ENCODE measurements around the gene ADAMTS2. TPM values are rescaled to one million over a fixed set of nuclear protein-coding genes. Genes with fewer than 3 reads are reported as not detected.

Gene ADAMTS2
- total RNA-seq, 1 donor from 2014 or later, result 18.8 TPM

- H3K27me3 Mint-ChIP-seq (ENCODE audit: low read depth, unreplicated experiment), result no peaks in the 10 kb centered on the region
- H3K9me3 ChIP-seq (ENCODE audit: insufficient read depth, low read depth, low read length), result peaks cover 2% of the 10 kb centered on the region
- H3K4me1 ChIP-seq (ENCODE audit: insufficient read depth, low read length), result no peaks in the 10 kb centered on the region
- peaks cover 11% of the 10 kb centered on the region for H3K4me1 Mint-ChIP-seq (ENCODE audit: low read depth, unreplicated experiment)
- no peak overlapping the region for H3K27ac Mint-ChIP-seq (ENCODE audit: unreplicated experiment)
- H3K9me3 Mint-ChIP-seq (ENCODE audit: unreplicated experiment), result peaks cover 24% of the 10 kb centered on the region
- H3K36me3 Mint-ChIP-seq (ENCODE audit: low read depth, unreplicated experiment), result peaks cover 19% of the 10 kb centered on the region
- H3K4me3 ChIP-seq (ENCODE audit: insufficient read depth, low read depth, low read length), result no peak overlapping the region
- no peak overlapping the region for H3K9ac ChIP-seq (ENCODE audit: low read length)
- no peak overlapping the region for H3K4me2 ChIP-seq (ENCODE audit: low read length)
- TF ChIP-seq EZH2 (IDR thresholded peaks at IDR 0.05; ENCODE audit: insufficient read depth, low read length), result no peak
- TF ChIP-seq, protein P1, sequence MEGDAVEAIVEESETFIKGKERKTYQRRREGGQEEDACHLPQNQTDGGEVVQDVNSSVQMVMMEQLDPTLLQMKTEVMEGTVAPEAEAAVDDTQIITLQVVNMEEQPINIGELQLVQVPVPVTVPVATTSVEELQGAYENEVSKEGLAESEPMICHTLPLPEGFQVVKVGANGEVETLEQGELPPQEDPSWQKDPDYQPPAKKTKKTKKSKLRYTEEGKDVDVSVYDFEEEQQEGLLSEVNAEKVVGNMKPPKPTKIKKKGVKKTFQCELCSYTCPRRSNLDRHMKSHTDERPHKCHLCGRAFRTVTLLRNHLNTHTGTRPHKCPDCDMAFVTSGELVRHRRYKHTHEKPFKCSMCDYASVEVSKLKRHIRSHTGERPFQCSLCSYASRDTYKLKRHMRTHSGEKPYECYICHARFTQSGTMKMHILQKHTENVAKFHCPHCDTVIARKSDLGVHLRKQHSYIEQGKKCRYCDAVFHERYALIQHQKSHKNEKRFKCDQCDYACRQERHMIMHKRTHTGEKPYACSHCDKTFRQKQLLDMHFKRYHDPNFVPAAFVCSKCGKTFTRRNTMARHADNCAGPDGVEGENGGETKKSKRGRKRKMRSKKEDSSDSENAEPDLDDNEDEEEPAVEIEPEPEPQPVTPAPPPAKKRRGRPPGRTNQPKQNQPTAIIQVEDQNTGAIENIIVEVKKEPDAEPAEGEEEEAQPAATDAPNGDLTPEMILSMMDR (IDR thresholded peaks at IDR 0.05; ENCODE audit: insufficient read depth, low read depth, low read length), result no peak
- DNase-seq (ENCODE audit: low read depth), result no peak
- no peaks in the 10 kb centered on the region for H3K27me3 ChIP-seq (ENCODE audit: insufficient read depth, low read length)
- no peak overlapping the region for H2AFZ ChIP-seq (ENCODE audit: low read depth, low read length)
- H3K36me3 ChIP-seq (ENCODE audit: insufficient read depth, low read length), result no peaks in the 10 kb centered on the region
- H3K79me2 ChIP-seq (ENCODE audit: insufficient read depth, low read length), result no peaks in the 10 kb centered on the region
- FAIRE-seq, result no peak
- no peak overlapping the region for H3K4me3 Mint-ChIP-seq (ENCODE audit: unreplicated experiment)
- H3K27ac ChIP-seq (ENCODE audit: low read depth, low read length), result no peak overlapping the region
- H4K20me1 ChIP-seq (ENCODE audit: insufficient read depth, low read length), result no peaks in the 10 kb centered on the region
These were observed 125.3 kb downstream of the ADAMTS2 start for GRCh38 chr5:179219661-179220620.

- DNase-seq (ENCODE audit: low read depth) (no peak), FAIRE-seq (no peak)
- Histone ChIP-seq H4K20me1 (ENCODE audit: insufficient read depth, low read length) (no peaks in the 10 kb centered on the region), H3K4me2 (ENCODE audit: low read length) (no peak overlapping the region), H3K27me3 (ENCODE audit: insufficient read depth, low read length) (no peaks in the 10 kb centered on the region), H2AFZ (ENCODE audit: low read depth, low read length) (no peak overlapping the region), H3K9me3 (ENCODE audit: insufficient read depth, low read depth, low read length) (peaks cover 2% of the 10 kb centered on the region), H3K9ac (ENCODE audit: low read length) (no peak overlapping the region), H3K4me3 (ENCODE audit: insufficient read depth, low read depth, low read length) (no peak overlapping the region), H3K36me3 (ENCODE audit: insufficient read depth, low read length) (no peaks in the 10 kb centered on the region), H3K79me2 (ENCODE audit: insufficient read depth, low read length) (no peaks in the 10 kb centered on the region), H3K4me1 (ENCODE audit: insufficient read depth, low read length) (no peaks in the 10 kb centered on the region), H3K27ac (ENCODE audit: low read depth, low read length) (no peak overlapping the region)
- Mint-ChIP-seq H3K36me3 (ENCODE audit: low read depth, unreplicated experiment) (peaks cover 11% of the 10 kb centered on the region), H3K4me1 (ENCODE audit: low read depth, unreplicated experiment) (peaks cover 11% of the 10 kb centered on the region), H3K27me3 (ENCODE audit: low read depth, unreplicated experiment) (no peaks in the 10 kb centered on the region), H3K9me3 (ENCODE audit: unreplicated experiment) (peaks cover 14% of the 10 kb centered on the region), H3K4me3 (ENCODE audit: unreplicated experiment) (no peak overlapping the region), H3K27ac (ENCODE audit: unreplicated experiment) (no peak overlapping the region)
- TF ChIP-seq, protein P1 (IDR thresholded peaks at IDR 0.05; ENCODE audit: insufficient read depth, low read depth, low read length), result no peak
- no peak for TF ChIP-seq EZH2 (IDR thresholded peaks at IDR 0.05; ENCODE audit: insufficient read depth, low read length)
These were observed 126.3 kb downstream of the ADAMTS2 start for GRCh38 chr5:179218943-179219330.

Measured in astrocyte (in vitro differentiated cells and primary cell).